Hepatocyte (in vitro differentiated cells): Measurements from ENCODE around the gene ZEB1.

Experiments used
- CTCF ChIP-seq: fragments of 200-600 bp; sonication (generic); IDR thresholded peaks from 2 replicates; pipeline ENCODE4 v1.5.1; 2016; ENCODE audit warnings: antibody characterized with exemption, mild to moderate bottlenecking; ENCODE audit not compliant: poor library complexity
- EZH2 ChIP-seq: fragments of 200-600 bp; sonication (generic); IDR thresholded peaks from 2 replicates; pipeline ENCODE4 v1.6.1; 2016; ENCODE audit warnings: antibody characterized with exemption, mild to moderate bottlenecking, borderline replicate concordance
- EZH2phosphoT487 ChIP-seq: fragments of 200-600 bp; sonication (generic); IDR thresholded peaks from one replicate; pipeline ENCODE4 v1.6.1; 2018; ENCODE audit warnings: antibody characterized with exemption, mild to moderate bottlenecking, low read depth, moderate library complexity; ENCODE audit not compliant: unreplicated experiment, severe bottlenecking

DNA sequence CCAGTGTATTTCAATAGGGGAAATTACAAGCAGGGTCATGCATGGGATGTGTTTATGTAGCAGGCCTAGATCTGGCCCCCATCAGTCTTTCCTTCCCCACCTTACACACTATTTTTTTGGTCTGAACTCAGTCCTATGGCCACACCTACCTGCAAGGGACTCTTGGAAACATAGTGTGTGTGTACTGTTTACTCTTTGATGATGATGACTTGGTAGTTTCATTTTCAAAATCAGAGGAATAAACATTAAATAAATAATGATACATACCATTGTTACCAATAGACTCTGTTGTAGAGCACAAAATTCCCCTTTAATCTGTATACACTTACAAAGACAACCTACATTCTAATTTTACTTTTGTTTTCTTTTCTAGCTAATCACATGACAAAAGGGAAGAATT is 191.0 kb downstream of the ZEB1 start:
- TF ChIP-seq CTCF: no peak
- TF ChIP-seq EZH2: no peak
- TF ChIP-seq EZH2phosphoT487: no peak
